Measurements from ENCODE around the gene SLC32A1.

SLC32A1 gene

DNA sequence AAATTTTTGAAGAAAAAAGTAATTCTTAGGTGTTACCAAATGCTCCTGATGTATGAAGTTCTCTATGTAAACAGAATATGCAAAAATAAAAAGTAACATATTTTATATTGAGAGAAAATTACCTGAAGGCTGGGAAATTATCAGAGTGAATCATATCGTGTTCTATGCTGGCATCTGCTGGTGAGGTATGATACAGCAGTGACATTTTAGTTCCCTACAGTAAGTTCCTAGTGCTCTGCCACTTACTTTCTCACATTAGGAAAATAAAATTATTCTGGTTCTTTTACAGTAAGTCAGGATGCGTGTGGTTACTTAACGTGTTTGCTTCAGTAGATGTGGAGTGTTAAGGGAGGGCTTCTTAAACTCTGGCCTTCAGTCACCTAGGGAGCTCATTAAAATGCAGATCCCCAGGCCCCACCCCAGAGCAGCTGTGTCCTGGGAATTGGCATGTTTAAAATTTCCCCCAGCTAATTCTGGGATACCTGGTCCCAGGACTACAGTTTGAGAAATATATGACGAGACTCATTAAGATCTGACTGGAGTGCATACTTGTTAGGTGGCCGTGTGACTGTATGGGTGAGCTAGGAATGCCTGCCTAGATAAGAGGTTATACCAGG is 27.2 kb downstream of the SLC32A1 start:
- DNase-seq = peak in 4 of 51 donors; percentile 2 to 8 (median 6)

DNA sequence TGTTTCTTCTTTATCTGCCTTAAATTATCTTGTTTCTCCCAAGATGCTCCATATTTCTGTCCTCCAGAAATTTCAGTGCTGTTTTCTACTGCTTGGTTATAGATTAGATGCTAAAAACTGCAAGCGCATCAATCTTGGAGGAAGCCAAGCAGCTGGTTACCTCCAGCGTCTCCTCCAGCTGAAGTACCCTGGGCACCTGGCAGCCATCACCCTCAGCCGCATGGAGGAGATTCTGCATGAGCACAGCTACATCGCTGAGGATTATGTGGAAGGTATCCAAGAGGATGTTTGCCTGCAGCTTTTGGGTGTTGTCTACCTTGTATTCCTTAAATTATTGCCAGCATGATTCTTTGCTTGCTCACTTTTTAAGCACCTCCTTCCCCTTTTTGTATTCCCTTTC is 27.7 kb downstream of the SLC32A1 start:
- no peak for DNase-seq

DNA sequence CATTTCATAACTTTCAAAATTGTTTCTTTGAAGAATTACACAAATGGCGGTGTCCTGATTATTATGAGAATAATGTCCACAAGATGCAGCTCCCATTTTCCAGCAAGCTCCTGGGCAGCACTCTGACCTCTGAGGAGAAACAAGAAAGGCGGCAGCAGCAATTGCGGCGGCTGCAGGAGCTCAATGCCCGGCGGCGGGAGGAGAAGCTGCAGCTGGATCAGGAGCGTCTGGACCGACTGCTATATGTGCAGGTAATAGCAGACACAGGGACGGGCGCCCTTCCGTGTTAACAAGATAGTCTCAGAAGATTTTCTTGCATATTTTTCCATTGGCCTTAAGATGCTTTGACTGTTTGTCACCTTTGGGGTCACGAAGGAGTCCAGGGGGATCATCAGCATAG is 30.6 kb downstream of the SLC32A1 start:
- no peak for DNase-seq

DNA sequence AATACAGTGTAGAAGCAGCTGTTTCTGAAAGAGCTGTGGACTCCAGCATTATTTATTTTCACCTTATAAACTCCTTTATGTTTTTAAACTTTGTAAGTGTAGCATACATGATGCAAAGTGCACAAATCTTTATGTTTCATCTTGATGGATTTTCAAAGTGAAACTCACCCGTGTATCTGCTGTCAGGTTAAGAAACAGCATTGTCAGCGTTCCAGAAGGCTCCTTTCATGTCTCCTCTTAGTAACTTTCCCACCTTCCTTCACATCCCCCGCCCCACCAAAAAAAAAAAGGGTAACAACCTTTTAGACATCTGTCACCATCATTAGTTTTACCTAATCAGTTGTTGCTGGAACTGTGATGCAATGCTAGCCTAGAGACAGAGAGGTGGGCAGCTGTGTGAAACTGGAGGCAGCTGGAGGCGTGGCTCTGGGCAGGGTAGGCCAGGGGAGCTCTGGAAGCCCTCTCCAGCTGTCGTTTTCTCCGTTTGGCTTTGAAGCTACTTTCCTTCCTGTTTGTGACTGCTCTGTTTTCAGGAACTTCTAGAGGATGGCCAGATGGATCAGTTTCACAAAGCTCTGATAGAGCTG is 31.1 kb downstream of the SLC32A1 start:
- no peak for DNase-seq

DNA sequence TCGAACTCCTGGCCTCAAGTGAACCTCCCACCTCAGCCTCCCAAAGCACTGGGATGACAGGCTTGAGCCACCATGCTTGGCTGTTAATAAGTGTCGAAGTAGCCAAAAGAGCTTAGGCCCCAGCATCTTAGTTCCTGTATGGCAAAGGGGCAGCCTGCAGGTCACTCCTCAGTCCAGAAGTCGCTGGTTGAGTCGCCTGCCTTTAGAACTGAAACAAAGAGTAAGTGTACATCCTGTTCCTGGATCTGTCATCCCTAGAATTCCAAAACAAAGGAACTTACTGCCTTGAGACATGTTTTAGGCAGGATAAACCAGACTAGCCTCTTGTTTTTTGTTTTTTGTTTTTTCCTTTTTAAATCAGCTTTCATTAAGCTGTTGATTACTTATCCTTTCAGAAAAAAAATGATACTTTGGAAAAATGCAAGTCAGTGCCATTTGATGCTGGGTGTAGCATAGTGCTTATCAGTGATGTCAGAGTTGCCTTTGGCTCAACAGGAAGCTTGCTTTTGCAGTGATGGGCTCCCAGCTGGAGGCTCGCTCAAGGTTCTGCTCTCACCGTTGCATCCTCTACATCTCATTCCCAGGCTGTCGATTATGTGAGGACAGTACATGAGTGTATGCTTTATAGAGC is 33.0 kb downstream of the SLC32A1 start:
- DNase-seq = no peak

DNA sequence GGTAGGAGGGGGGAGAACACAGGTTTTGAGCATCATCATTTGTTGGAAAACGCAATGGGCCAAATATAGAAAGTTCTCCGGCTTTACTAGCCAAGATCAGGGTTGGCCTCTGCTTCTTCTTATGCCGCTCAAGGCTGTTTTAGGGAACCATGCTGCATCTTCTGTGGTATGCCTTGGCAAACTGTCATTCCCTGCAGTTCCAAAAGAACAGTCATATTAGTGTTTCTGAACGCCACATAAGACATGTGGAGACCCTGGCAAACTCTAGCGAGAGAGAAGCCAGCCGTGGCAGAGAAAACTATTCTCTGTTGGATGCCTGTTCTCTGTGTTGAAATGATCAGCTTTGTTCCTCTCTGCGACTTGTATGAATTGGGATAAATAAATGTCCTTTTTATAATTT is 34.8 kb downstream of the SLC32A1 start:
- DNase-seq = peak in 4 of 51 donors; percentile 4 to 15 (median 8)

DNA sequence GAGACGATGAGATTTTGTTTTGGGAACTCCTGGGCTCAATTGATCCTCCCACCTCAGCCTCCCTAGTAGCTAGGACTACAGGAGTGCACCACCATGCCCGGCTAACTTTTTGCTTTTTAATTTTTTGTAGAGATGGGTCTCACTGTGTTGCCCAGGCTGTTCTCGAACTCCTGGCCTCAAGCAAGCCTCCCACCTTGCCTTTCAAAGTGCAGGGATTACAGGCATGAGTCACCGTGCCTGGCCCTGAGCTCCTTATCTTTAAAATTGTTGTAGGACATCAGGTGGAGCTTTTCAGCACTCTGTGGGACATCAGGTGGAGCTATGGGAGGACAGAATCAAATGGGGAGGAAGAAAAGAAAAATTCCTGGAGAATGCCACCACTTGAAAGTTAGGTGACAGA is 36.7 kb downstream of the SLC32A1 start:
- DNase-seq = no peak

DNA sequence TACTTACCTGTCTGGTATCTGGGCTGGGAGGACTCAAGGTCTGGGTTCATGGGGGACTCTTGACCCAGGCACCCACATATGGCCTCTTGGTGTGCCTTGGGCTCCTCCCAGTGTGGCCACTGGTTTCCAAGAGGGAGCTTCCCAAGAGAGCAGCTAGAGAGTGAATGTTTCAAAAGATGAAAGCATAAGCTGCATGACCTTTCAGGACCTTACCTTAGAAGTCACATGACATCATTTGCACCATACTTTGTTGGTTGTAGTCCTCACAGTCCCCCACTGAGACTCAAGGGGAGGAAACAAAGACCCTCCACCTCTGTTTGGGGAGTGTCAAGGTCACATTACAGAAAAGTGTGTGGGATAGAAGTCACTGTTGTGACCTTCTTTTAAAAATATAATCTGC is 37.9 kb downstream of the SLC32A1 start:
- DNase-seq = no peak

DNA sequence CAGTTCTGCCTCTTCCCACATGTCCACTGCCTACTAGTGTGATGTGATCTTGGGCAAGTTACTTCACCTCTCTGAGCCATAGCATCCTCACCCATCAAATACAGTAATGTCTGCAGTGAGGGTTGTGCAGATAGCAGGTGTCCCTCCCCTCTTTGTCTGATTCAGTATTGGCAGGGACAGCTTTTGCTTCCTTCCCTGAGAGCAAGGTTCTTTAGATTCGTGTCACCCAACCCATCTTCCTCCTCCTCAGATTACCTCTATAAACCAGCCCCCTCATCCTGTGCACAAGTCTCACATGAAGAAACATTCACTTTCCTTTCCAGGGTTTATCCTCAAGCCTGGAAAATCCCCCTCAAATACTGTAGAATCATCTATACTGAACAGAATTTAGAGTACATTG is 39.3 kb downstream of the SLC32A1 start:
- peak in 1 of 51 donors; percentile 10 for DNase-seq

DNA sequence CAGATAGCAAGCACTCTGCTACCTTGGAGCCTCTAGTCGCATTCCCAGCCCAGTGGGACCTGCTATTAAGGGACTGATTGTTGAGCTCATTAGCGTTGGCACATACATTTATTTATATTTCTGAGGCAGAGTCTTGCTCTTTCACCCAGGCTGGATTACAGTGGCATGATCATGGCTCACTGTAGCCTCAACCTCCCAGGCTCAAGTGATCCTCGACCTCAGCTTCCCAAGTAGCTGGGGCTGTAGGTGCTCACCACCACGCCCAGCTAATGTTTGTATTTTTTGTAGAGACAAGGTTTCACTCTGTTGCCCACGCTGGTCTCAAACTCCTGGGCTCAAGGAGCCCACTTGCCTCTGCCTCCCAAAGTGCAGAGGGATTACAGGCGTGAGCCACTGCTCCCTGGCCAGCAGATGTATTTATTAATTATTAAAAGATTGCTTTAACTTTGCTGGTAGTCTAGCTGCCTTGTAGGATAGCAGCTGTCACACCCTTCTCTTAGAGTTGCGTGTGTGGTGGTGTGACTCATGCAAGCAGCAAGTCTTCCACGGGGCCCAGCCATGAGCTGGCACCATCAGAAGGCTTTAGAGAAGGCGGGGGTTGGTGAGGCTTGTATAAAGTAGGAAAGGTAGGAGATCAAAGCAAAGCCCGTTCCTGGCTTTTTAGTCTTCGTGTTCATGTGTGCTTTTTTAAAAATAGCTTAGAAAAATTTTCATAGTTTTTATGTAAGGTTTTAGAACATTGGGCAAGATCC is 40.5 kb downstream of the SLC32A1 start:
- peak in 8 of 51 donors; percentile 2 to 52 (median 16) for DNase-seq

DNA sequence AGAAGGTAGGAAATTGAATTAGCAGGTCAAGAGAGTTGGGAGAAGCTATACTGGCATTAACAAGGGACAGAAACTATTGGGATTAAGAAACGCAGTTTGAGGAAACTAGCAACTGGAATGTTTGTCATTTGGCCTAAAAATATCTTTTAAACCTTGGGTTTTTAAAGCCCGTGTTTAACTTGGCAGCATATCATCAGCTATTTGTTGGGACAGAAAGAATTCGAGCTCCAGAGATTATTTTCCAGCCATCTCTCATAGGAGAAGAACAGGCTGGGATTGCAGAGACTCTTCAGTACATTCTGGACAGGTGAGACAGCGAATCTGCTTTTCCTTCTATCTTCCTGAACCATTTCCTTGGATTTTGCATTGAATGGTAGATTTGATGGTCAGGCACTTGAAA is 41.8 kb downstream of the SLC32A1 start:
- DNase-seq = no peak

DNA sequence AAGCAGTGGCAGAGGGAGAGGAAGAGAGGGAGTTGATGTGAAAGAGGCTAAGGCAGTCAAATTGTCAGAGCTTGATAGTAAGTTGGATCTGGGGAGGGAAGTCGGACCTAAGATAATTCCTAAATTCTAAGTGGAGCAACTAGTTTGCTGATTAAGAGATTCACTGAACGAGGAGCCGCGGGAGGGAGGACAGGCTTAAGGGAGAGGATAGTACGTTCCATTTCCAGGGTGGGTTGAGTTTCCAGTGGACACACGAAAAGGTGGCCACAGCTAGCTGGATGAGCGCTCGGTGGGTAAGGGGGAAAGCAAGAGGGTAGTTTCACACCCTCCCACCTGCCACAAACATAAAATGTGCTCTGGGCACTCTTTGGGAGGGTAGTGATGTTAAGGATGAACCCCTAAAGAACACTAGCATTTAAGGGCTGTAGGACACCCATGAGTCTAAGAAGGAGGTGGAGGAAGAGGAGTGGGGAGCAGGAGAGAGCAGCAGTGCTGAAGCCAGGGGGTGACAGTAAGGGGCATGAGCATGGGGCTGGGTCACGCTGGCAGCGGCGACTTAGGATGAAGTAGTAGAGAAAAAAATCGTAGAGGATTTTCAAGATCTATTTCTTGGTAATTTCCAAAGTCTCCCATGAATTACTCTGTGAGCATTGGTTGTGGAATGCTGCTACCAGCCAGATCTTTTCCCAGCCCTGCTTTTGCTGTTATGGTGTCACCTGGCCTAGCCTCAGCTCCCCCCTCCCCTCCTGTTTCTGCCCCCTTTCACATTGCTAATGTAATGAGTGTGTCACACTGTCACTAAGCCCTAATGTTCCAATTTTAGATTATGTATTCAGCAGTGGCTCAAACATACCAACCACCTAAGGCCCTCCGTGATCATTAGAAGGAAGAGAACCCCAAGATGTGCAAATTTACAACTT is 45.4 kb downstream of the SLC32A1 start:
- no peak for DNase-seq

DNA sequence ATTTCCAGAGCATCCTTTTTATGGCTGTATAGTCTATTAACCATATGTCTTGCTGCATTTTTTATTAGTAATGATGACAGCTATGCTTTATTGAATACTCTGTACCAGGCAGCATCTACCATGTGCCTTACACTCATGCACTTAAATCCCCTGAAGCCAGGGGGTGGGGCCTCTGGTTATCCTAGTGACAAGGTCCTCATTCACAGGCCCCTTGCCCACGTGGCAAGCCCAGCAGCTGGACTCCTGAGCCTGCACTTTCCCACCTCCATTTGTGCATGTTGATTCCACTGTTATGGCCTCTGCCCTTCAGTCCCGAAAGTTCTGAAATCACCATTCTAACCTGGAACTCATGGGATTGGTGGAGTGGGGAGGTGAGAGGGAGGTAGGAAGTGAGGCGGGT is 46.3 kb downstream of the SLC32A1 start:
- DNase-seq = no peak

DNA sequence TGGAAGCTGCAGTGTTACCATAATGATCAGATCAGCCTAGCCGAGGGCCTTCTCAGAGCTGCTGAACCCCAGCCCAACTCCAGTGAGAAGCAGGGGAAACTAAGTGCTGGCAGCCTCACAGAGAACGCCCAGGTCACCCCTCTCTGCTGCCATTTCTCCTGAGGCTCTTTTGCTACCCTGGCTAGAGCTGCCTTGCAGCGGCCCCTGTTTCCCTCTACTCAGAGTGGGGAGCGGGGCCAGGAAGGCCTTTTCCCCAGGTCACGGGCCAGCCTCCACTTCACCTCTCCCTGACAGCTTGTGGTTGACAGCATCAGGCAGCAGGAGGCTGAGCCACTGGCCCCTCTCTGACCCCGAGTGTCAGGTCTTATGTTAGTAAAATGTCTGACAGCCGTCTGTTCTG is 46.7 kb downstream of the SLC32A1 start:
- no peak for DNase-seq

DNA sequence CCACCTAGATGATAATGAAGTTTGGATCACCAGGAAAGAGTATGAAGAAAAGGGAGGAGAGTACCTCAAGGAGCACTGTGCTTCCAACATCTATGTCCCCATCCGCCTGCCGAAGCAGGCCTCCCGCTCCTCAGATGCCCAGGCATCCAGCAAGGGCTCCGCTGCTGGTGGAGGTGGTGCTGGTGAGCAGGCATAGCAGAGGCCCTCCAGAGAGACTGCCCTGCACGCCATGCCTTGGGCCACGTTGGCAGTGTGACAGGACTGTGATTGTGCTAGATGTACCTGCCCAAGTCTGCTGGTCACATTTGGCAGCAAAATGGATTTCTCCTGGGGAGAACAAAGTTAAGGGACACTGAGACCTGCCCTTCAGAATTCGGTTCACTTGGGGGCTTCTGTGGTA is 47.3 kb downstream of the SLC32A1 start:
- DNase-seq = no peak

DNA sequence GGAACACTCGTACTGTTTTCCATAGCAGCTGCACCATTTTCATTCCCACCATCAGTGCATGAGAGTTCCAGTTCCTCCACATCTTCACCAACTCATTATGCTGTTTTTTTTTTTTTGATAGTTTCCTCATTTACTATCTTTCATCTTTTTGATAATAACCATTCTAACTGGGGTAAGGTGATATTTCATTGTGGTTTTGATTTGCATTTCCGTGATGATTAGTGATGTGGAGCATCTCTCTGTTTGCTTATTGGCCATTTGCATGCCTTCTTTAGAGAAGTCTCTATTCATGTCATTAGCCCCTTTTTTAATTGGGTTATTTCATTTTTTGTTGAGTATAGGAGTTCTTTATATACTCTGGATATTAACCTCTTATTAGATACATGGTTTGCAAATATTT is 49.9 kb downstream of the SLC32A1 start:
- DNase-seq = no peak

DNA sequence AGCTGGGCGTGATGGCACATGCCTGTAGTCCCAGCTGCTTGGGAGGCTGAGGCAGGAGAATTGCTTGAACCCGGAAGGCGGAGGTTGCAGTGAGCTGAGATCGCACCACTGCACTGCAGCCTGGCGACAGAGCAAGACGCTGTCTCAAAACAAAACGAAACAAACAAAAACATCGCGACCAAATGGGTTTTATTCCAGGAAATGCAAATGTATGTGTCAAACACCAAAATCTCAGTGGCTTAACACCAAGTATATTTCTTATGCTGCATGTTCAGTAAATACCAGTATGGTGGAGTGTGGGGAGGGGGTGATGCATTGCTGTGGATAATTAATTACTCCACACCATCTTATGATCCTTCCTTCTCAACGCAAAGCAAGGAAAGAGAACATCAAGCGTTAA is 52.1 kb downstream of the SLC32A1 start:
- DNase-seq = no peak
